Hematopoietic multipotent progenitor cell treated with erythropoietin and hydrocortisone succinate and interleukin-3 and kit ligand, for 4 days (in vitro differentiated cells): Measurements from ENCODE around the gene TCP11.

Experiments
- DNase-seq: peaks from one replicate; pipeline ENCODE4 v3.0.0-alpha.2; 2015

TCP11 gene

DNA sequence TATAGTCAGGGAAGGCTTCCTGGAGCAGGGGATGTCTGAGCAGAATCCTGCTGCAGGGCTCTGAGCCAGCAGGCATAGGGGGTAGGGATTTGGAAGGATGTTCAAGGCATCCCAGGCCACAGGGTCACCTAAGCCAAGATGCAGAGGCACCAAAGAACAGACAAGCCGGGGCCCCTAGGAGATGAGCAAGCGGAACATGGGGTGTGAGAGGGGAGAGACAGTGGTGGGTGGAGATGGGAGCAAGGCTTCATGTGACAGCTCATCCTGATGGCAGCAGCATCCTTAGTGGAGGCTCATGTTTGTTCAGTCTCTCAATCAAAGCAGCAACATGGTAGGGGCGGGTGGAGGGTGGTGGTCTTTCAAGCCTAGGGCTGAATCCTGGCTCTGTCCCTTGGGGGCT is 29.8 kb upstream of the TCP11 start:
- no peak for DNase-seq

- no peak for DNase-seq
These were observed 29.0 kb upstream of the TCP11 start for GRCh38 chr6:35170166-35170565.

GRCh38 chr6:35168461-35168861 is 27.3 kb upstream of the TCP11 start:
- DNase-seq = no peak

DNA sequence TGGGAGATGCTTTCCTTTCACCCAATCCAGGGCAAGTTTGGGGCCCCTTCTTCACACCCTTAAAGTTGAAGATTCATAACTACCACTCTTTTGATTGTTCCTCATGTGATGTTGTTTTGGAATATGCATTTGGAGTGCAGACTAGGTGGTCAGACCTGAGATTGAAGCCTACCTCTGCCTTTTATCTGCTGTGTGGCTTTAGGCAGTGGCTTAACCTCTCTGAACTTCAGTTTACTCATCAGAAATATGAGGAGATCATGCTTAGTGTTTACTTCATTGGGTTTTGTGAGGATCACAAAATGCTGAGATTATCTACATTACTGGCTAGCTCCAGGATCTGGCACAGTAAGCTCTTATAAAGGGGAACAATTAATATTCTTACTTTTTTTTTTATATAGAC is 26.4 kb upstream of the TCP11 start:
- no peak for DNase-seq

DNA sequence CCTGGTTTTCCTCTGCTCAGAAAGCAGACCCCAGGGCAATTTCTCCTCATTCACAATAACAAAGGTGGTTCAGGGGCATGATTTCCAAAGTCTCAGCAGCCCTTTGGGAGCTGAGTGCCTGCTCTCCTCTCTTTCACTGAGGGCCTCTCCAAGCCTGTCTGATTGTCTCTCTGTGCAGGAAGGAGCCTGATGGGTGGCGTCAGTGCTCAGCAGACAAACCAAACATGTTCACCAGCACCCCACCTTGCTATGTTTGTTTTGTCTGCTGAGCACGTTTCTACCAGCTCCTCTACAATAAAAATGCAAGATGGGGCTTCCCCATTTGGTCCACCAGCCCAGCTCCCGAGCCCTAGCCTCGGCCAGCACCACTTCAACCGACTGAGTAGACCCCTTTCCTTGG is 25.4 kb upstream of the TCP11 start:
- no peak for DNase-seq

DNA sequence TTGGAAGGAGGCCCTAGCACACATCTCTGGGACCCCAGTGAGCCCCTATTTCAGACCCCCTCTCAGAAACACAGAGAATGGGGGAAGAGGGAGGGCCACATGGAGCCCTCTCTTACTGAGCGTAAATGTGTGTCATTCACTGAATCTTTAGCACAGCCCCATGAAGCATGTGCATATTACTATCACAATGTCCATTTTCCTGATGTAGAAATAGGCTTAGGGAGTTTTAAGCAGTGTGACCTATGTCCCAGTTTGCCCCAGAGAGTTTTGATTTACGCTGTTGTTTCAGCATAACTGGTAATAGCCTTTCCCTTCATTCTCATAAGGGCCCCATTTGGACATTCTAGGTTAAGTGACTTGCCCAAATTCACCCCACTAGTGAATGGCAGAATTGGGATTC is 25.0 kb upstream of the TCP11 start:
- no peak for DNase-seq

DNA sequence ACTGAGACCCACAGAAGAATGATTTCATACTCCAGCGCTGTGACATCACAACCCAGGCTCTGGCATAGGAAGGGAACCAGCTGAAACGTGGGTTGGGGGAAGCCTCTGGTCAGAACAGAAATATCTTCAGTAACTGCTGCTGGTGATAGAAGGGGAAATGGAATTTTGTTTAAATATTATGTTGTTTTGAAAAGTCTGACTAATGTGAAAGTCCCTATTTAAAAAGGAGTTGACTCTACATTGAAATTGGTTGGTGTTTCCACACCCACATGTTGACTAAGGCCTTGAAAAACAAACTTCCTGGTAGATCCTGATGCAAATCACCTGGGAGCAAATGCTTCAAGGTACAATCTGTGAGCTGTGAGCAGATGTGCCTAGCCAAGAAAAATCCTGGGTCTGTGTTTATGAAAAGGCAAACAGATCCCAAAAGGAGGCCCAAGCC is 24.5 kb upstream of the TCP11 start:
- no peak for DNase-seq

GRCh38 chr6:35164868-35165267 is 23.7 kb upstream of the TCP11 start:
- no peak for DNase-seq

- DNase-seq = no peak
These were observed 23.1 kb upstream of the TCP11 start for GRCh38 chr6:35164277-35164676.

- DNase-seq = no peak
These were observed 22.7 kb upstream of the TCP11 start for GRCh38 chr6:35163836-35164235.

DNA sequence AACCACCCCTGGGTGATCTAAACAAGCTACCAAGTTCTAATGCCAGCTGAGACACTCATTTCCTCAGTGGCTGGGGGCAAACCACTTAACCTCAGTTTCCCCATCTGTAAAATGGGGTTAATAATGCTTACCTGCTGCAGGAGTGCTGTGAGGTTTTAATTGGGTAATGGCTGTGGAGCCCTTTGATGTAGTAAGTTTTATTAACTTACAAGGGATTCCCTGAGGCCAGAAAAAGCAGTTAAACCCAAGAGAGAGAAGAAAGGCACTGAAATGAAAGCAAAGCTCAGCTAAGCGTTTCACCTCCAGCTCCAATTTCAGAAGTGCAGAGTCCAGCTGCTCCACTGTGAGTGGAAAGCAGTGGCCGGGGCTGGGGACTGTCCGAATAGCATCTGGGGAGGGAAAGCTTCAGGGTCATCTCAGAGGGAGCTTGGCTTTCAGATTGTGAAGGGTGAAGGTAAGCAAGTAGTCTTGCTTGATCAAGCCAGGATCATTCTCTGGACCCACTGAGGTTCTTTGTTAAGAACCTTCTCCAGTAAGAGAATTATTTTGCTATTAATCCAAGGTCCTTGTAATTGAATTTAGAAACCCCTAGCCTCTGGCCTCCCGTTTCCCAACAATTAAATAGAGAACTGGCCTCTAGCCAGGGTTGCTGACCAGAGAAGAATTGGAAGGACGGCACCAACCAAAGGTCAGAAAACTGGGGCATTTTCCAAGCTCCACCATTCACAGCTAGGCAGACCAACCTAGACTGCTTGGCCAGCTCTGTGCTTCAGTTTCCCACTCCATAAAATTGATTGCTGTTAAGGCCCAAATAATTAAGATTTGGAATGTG is 20.9 kb upstream of the TCP11 start:
- no peak for DNase-seq

- no peak for DNase-seq
These were observed 20.1 kb upstream of the TCP11 start for GRCh38 chr6:35161266-35161665.

GRCh38 chr6:35160642-35161041 is 19.5 kb upstream of the TCP11 start:
- no peak for DNase-seq

- no peak for DNase-seq
These were observed 17.4 kb upstream of the TCP11 start for GRCh38 chr6:35158520-35158919.

GRCh38 chr6:35154947-35155346 is 13.8 kb upstream of the TCP11 start:
- DNase-seq = no peak

- DNase-seq = no peak
These were observed 13.1 kb upstream of the TCP11 start for GRCh38 chr6:35154262-35154661.

GRCh38 chr6:35152067-35152707 is 11.0 kb upstream of the TCP11 start:
- DNase-seq = peak; percentile 28

DNA sequence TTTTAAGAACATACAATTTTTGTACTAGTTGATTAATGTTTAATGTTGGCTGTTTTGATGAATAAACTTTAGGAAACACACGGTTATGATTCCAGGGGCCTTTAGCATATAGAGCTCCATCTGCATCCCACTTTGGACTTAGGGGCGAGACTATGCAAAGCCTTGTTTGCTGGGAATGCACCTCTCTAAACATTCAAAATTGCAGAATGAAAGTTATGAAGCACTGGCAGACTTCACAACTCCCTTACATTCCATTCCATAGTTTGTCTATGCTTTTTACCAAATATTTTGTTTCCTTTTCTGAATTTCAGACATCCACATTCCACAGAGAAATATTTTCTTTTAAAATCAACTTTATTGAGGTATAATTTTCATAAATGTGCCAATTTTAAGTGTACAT is 10.3 kb upstream of the TCP11 start:
- DNase-seq = no peak

- no peak for DNase-seq
These were observed 8.9 kb upstream of the TCP11 start for GRCh38 chr6:35149891-35150566.

DNA sequence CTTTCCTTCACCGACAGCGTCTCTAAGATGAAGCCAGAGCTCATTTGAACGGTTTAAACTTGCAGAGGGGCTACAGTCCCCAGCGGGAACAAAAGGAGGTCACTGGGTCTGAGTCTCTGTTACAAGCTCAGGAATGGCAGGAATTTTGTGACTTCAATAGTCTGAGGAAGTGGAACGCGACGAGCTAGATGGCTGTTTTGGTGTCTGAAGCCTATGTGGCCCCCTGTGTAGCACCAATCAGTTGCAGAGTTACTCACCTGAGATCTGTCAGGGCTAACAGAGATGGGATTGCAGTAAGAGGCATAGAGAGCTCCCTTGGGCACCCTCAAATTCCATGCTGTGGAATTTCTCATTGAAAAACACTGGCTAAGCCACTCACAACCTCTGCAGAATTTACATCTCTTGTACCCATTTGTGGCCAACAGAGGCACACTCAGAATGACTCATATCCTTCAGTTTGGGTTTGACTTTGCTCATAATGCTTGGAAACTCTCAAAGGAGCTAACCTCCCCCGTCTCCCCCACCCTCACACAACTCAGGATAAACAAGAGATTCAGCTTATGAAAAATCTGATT is 7.1 kb upstream of the TCP11 start:
- DNase-seq = no peak

DNA sequence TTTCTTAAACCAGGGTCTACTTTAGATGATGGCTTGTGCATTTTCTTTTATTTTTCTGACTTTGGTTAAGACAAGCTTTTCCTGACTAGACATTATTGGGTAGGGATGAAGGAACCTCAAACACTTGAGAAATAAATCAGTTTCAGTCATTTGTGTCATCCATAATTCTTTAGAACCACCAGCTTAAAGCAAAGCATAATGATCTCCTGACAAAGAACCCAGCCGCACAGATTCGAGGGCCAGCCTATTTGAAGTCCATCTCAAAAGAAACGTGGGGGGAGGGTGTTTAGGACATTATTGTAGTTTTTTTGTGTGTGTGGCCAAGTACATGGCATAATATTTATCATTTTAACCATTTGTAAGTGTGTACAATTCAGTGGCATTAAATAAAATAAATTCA is 6.3 kb upstream of the TCP11 start:
- DNase-seq = no peak

GRCh38 chr6:35147026-35147425 is 5.9 kb upstream of the TCP11 start:
- DNase-seq = no peak

DNA sequence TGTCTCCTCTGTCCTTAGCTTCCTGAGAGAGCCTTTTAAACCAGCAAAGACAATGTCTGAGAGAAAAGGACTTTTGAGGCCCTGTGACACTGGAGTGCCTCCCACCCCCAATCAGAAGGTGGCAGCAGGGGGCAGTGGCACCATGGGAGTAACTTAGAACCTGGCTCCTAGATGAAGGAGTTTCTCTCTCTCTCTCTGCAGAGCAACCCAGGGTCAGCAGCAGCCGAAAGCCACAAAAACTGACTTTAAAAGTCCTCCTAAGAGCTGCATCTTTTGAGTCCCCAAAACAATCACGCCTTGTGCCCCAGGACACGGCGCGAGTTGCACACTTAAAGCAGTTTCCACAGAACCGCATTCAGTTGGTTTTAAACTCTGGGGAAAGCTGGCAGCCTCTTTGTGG is 5.3 kb upstream of the TCP11 start:
- peak; percentile 69 for DNase-seq

- no peak for DNase-seq
These were observed 4.6 kb upstream of the TCP11 start for GRCh38 chr6:35145757-35146156.
